Measurements from ENCODE around the gene COL15A1.

DNA sequence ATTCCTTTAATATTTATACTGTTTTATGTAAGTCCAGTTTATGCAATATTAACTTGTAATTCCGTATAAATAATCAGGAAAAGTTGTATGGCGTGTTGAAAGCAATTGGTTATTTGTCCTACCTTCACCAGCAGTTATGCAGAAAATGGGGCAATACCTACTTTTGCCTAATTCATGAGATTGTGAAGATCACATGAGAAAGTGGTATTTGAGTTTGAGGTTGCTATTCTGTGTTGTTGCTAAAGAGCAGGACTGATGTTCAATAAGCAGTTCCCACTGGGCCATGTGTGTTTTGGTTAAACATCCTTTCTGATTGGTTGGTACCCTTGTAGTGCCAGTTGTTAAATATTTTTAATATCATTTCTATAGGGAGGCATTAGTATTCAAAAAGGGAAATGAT, 164.4 kb downstream of the COL15A1 start:
- TF ChIP-seq, protein P1, sequence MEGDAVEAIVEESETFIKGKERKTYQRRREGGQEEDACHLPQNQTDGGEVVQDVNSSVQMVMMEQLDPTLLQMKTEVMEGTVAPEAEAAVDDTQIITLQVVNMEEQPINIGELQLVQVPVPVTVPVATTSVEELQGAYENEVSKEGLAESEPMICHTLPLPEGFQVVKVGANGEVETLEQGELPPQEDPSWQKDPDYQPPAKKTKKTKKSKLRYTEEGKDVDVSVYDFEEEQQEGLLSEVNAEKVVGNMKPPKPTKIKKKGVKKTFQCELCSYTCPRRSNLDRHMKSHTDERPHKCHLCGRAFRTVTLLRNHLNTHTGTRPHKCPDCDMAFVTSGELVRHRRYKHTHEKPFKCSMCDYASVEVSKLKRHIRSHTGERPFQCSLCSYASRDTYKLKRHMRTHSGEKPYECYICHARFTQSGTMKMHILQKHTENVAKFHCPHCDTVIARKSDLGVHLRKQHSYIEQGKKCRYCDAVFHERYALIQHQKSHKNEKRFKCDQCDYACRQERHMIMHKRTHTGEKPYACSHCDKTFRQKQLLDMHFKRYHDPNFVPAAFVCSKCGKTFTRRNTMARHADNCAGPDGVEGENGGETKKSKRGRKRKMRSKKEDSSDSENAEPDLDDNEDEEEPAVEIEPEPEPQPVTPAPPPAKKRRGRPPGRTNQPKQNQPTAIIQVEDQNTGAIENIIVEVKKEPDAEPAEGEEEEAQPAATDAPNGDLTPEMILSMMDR (IDR thresholded peaks at IDR 0.05), result no peak
- TF ChIP-seq EP300 (IDR thresholded peaks at IDR 0.05) (no peak), POLR2A (IDR thresholded peaks at IDR 0.05) (no peak)

Measured in tibial nerve (tissue), 4 donors.